HG02852 (cell line): ENCODE measurements around the gene SVIL.
"Not testable (repeated sequence)": the region's sequence is repeated elsewhere in the genome, so short reads cannot be mapped to it uniquely, and the experiment has no call there.

ENCODE experiments used
- ATAC-seq: cut with Tn5 transposase; IDR thresholded peaks from one replicate; pipeline ENCODE4 v1.9.1; 2021; ENCODE audit warnings: mild to moderate bottlenecking, moderate library complexity; ENCODE audit not compliant: unreplicated experiment

Gene SVIL

DNA sequence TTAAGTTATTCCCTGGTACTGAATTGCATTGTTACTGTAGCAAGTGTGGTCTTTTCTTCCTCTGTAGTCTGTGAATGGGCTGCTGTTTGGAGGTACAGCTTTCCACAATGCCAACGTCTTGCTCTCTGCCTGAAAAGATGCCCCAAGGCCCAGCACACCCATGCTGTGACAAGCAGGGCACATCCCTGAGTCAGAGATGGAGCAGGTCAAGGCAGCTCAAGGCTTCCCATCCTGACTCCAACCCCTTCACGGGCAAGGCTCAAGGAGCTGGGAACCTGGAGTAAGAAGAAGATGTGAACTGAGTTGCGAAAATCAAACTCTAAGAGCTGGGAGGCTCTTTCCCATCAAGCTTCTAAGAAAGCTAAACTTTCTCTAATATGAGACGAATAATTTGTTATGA is 27.2 kb downstream of the SVIL start:
- ATAC-seq = no peak

DNA sequence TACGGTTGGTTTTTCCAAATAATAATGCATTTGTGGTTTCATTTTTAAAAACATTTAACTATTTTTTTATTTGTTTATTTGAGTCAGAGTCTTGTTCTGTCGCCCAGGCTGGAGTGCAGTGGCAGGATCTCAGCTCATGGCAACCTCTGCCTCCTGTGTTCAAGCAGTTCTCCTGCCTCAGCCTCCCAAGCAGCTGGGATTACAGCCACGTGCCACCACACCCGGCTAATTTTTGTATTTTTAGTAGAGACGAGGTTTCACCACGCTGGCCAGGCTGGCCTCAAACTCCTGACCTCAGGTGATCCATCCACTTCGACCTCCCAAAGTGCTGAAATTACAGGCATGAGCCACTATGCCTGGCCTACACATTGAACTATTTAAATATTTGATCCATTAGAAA is 28.1 kb downstream of the SVIL start:
- ATAC-seq = not testable (repeated sequence)

- ATAC-seq = no peak
These were observed 30.4 kb downstream of the SVIL start for GRCh38 chr10:29604291-29604825.

GRCh38 chr10:29603223-29603896 is 31.4 kb downstream of the SVIL start:
- no peak for ATAC-seq

DNA sequence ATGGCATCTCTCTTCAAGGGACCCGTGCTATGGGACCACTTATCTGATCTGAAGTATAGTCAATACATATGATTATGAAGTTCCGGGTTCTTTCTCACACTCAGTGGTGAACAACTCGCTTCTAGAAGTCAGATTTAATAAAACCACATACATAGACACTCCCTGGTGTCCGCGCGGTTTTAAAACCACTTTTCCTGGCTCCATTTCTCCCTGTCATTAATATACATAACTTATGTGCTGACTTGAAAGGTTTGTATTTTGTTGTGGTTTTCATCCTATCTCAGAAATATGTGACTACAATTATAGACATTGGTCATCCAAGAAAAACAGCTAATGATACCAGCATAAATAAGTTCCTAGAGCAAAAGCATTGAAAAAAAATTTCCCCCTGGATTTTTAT is 34.0 kb downstream of the SVIL start:
- ATAC-seq = no peak

DNA sequence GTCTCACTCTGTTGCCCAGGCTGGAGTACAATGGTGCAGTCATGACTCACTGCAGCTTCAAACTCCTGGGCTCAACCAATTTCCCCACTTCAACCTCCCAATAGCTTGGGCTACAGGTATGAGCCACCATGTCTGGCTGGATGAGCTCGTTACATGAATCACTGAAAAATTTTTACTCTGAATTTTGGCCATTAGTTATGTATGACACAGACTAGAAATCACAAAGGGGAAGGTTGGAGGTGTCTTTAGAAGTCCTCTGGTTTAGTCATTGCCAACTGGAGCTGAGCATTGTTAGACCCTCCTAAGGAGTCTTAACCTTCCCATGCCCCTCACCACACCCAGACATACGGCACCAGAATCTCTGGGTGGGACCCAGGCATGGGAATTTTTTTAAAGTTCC is 34.7 kb downstream of the SVIL start:
- no peak for ATAC-seq

- ATAC-seq = no peak
These were observed 35.9 kb downstream of the SVIL start for GRCh38 chr10:29598851-29599311.

GRCh38 chr10:29596826-29597225 is 37.9 kb downstream of the SVIL start:
- no peak for ATAC-seq

DNA sequence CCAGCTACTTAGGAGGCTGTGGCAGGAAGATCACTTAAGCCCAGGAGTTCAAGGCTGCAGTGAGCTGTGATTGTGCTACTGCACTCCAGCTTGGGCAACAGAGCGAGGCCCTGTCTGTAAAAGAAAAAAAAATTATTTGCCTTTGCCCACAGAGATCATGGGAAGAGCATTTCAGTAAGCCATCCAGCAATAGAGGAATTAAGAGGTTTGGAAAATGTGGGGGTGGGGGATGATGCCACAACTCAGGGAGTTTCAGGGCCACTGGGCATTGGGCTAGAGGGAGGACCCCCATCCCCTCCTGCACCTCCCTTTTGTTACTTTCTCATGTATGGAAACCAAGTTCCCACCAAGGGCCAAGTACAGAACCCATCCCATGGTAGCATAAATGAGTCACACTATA is 38.4 kb downstream of the SVIL start:
- no peak for ATAC-seq

- ATAC-seq = no peak
These were observed 39.0 kb downstream of the SVIL start for GRCh38 chr10:29595636-29596225.

GRCh38 chr10:29595146-29595545 is 39.6 kb downstream of the SVIL start:
- ATAC-seq = no peak

- no peak for ATAC-seq
These were observed 43.2 kb downstream of the SVIL start for GRCh38 chr10:29591651-29591968.

DNA sequence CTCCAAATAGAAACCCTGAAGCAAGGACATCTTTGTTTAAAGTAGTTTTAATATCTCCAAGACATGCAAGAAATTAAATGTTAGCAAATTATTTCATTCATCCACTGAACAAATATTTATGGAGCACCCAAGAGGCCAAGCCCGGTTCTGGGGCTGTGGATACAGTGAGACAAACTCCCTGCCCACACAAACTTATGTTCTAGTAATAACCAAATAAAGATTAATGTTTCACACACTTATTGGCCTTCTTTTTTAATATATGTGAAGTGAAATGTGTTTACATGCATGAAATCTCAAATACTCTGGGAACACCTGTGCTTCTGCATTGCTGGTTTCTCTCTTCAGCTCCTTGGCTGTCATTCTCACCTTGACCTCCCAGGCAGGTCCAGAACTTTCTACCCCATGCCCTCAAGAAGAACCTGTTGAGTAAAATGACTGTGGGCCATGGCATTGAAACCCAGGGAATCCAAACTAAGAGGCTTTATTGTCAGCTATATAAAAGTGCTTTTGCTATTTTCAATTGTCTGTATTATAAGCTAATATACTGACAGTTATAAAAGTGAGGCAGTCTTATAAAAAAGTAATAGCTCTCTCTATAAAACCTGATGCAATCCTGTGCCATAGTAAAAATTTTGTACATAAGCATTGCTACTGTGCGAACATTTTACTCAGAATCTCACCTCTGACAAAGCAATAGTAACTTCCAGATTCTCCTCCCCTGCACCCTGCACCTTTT is 43.7 kb downstream of the SVIL start:
- ATAC-seq = no peak

DNA sequence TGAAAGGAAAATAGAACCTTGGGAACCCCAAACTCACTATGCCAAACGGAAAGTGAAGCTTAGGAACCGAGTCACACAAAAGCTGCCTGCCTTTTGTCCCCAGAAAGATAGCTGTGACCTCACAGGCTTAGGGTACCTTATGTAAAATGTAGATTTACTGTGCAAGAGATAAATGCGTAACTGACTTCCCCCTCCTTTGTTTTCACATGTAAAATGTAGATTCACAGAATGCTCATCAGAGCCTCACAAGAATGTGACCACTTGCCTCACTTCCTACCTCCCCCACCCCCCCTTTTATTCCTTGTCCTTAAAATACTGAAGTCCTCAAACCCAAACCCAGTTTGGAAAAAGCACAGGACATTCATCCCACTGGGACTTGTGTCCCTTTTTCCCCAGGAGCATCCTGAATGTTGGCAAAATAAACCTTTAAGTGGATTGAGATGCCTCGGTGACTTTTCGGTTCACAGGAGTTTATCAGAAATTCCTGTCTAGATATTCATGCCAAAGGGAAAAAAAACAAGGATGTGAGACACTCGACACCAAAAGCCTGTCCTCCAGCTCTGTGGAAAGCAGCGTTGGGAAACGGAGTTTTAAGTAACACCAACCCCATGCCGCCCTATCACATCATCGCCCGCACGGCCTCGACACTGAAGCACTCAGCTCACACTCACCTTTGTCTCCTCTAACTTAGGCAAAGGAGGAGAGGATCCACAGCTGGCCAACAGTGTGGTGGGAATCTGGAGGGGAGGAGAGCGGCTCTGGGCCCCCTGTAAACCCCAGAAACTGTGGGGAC is 45.9 kb downstream of the SVIL start:
- no peak for ATAC-seq

- not testable (repeated sequence) for ATAC-seq
These were observed 46.8 kb downstream of the SVIL start for GRCh38 chr10:29587750-29588628.

DNA sequence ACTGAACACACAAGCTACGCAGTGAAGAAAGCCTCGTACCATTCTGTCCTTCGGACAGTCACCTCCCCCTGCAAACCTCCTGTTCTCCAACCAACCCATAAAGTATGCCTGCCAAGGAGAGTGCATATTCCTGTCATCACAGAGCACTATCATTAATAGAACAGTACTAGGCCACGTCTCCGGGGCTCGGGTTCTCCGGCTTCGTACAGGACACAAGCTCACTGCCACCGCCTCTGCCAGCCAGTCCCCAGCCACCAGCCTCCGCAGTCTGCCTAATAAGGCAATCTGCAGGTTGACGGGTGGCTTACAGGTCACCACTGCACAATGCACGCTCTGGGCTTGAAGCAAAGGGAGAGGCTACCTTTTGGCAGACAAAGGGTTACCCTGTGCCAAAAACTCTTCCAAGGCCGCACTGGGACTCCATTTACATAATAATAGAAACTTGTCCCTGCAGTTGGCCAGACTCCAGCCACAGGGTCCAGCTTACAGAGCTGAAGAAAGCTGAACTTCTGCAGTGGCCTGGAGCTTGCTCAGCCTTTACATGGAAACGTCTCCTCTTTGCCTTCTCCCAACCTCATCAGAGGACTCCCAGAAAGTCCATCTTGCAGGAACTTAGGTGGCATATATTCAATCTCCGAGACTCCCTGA is 47.5 kb downstream of the SVIL start:
- ATAC-seq = not testable (repeated sequence)

GRCh38 chr10:29586509-29586908 is 48.3 kb downstream of the SVIL start:
- ATAC-seq = no peak

- ATAC-seq = no peak
These were observed 49.2 kb downstream of the SVIL start for GRCh38 chr10:29585488-29585976.

- ATAC-seq = no peak
These were observed 50.3 kb downstream of the SVIL start for GRCh38 chr10:29584436-29584835.

GRCh38 chr10:29583674-29584073 is 51.1 kb downstream of the SVIL start:
- no peak for ATAC-seq
